ENCODE measurements around the gene FAU. TPM values are rescaled to one million over a fixed set of nuclear protein-coding genes. Genes with fewer than 3 reads are reported as not detected.

Gene FAU
- total and polyA plus RNA-seq, 2 of the 13 experiments (the other 11 are each of a cell fraction or from before 2014, with no cell fraction given), result 374 to 869 TPM

DNA sequence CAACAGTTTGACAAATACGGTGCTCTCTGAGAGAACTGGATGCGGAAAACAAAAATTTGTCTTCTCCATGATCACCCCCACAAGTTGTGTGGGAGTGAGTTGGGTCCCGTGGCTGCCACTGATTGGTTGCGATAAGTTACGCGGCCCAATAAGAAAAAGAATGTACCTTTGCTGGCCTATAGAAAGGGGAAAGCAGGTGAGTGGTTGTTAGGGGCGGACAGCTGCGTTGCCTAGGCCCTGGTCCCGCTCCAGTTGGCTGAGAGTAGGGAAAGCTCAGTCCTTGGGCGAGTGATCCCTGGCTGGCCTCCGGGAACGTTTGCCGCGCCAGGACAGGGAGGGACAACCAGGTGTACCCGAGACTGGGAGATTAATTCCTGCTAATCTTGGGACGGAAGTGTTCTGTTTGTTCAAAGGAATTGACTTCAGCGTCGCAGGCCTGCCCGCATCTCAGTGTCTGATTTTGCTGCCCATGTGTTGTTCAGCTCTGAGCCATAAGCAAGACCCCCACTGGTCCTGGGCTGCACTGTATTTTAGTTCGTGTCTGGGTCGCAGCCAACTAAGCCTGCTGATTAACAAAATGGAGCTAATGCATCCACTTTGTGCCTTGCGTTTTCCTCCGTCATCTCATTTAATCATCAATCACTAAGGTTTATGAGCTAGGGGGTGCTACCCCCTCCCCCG, 13.2 kb upstream of the FAU start (continued):
- TF ChIP-seq, protein P1, sequence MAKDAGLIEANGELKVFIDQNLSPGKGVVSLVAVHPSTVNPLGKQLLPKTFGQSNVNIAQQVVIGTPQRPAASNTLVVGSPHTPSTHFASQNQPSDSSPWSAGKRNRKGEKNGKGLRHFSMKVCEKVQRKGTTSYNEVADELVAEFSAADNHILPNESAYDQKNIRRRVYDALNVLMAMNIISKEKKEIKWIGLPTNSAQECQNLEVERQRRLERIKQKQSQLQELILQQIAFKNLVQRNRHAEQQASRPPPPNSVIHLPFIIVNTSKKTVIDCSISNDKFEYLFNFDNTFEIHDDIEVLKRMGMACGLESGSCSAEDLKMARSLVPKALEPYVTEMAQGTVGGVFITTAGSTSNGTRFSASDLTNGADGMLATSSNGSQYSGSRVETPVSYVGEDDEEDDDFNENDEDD (CRISPR knock-in tag; IDR thresholded peaks at IDR 0.05; ENCODE audit: borderline replicate concordance), result peak; percentile 11; the same call in 1 of the 2 replicates
- TF ChIP-seq, protein P2, sequence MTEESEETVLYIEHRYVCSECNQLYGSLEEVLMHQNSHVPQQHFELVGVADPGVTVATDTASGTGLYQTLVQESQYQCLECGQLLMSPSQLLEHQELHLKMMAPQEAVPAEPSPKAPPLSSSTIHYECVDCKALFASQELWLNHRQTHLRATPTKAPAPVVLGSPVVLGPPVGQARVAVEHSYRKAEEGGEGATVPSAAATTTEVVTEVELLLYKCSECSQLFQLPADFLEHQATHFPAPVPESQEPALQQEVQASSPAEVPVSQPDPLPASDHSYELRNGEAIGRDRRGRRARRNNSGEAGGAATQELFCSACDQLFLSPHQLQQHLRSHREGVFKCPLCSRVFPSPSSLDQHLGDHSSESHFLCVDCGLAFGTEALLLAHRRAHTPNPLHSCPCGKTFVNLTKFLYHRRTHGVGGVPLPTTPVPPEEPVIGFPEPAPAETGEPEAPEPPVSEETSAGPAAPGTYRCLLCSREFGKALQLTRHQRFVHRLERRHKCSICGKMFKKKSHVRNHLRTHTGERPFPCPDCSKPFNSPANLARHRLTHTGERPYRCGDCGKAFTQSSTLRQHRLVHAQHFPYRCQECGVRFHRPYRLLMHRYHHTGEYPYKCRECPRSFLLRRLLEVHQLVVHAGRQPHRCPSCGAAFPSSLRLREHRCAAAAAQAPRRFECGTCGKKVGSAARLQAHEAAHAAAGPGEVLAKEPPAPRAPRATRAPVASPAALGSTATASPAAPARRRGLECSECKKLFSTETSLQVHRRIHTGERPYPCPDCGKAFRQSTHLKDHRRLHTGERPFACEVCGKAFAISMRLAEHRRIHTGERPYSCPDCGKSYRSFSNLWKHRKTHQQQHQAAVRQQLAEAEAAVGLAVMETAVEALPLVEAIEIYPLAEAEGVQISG (CRISPR knock-in tag; IDR thresholded peaks at IDR 0.05), result no peak; the same call in none of the 2 replicates
- TF ChIP-seq SRY (CRISPR knock-in tag; IDR thresholded peaks at IDR 0.05) (0 out of 2 replicates have a peak, but pooled peaks have one; percentile 29), MXI1 (IDR thresholded peaks at IDR 0.05; ENCODE audit: borderline replicate concordance, low read depth, low read length) (peak; percentile 95; the same call in 2 of the 3 replicates), ZNF430 (CRISPR knock-in tag; IDR thresholded peaks at IDR 0.05) (no peak; the same call in 1 of the 2 replicates), MYC (CRISPR knock-in tag; IDR thresholded peaks at IDR 0.05; ENCODE audit: borderline replicate concordance) (0 out of 2 replicates have a peak, but pooled peaks have one; percentile 8), SMAD9 (CRISPR knock-in tag; IDR thresholded peaks at IDR 0.05) (peak; percentile 63; the same call in 1 of the 2 replicates), ZNF207 (IDR thresholded peaks at IDR 0.05; ENCODE audit: borderline replicate concordance) (no peak), FOXA1 (IDR thresholded peaks at IDR 0.05) (no peak), FOXA1 (CRISPR knock-in tag; IDR thresholded peaks at IDR 0.05) (no peak)
- TF ChIP-seq, protein P3, sequence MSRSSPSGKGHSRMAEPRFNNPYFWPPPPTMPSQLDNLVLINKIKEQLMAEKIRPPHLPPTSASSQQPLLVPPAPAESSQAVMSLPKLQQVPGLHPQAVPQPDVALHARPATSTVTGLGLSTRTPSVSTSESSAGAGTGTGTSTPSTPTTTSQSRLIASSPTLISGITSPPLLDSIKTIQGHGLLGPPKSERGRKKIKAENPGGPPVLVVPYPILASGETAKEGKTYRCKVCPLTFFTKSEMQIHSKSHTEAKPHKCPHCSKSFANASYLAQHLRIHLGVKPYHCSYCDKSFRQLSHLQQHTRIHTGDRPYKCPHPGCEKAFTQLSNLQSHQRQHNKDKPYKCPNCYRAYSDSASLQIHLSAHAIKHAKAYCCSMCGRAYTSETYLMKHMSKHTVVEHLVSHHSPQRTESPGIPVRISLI (CRISPR knock-in tag; IDR thresholded peaks at IDR 0.05; ENCODE audit: borderline replicate concordance), result no peak
- TF ChIP-seq, protein P4, sequence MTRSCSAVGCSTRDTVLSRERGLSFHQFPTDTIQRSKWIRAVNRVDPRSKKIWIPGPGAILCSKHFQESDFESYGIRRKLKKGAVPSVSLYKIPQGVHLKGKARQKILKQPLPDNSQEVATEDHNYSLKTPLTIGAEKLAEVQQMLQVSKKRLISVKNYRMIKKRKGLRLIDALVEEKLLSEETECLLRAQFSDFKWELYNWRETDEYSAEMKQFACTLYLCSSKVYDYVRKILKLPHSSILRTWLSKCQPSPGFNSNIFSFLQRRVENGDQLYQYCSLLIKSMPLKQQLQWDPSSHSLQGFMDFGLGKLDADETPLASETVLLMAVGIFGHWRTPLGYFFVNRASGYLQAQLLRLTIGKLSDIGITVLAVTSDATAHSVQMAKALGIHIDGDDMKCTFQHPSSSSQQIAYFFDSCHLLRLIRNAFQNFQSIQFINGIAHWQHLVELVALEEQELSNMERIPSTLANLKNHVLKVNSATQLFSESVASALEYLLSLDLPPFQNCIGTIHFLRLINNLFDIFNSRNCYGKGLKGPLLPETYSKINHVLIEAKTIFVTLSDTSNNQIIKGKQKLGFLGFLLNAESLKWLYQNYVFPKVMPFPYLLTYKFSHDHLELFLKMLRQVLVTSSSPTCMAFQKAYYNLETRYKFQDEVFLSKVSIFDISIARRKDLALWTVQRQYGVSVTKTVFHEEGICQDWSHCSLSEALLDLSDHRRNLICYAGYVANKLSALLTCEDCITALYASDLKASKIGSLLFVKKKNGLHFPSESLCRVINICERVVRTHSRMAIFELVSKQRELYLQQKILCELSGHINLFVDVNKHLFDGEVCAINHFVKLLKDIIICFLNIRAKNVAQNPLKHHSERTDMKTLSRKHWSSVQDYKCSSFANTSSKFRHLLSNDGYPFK (CRISPR knock-in tag; IDR thresholded peaks at IDR 0.05; ENCODE audit: borderline replicate concordance), result no peak; the same call in 1 of the 2 replicates
- TF ChIP-seq, protein P5, sequence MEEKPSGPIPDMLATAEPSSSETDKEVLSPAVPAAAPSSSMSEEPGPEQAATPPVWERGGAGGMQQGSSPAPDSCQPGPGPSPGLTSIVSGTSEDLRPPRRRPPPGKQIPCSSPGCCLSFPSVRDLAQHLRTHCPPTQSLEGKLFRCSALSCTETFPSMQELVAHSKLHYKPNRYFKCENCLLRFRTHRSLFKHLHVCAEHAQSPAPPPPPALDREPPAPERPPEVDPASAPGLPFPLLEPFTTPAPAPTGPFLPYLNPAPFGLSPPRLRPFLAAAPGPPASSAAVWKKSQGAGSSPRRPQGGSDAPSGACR (CRISPR knock-in tag; IDR thresholded peaks at IDR 0.05), result no peak
- TF ChIP-seq, protein P6, sequence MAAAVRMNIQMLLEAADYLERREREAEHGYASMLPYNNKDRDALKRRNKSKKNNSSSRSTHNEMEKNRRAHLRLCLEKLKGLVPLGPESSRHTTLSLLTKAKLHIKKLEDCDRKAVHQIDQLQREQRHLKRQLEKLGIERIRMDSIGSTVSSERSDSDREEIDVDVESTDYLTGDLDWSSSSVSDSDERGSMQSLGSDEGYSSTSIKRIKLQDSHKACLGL (CRISPR knock-in tag; IDR thresholded peaks at IDR 0.05), result no peak
- TF ChIP-seq, protein P7, sequence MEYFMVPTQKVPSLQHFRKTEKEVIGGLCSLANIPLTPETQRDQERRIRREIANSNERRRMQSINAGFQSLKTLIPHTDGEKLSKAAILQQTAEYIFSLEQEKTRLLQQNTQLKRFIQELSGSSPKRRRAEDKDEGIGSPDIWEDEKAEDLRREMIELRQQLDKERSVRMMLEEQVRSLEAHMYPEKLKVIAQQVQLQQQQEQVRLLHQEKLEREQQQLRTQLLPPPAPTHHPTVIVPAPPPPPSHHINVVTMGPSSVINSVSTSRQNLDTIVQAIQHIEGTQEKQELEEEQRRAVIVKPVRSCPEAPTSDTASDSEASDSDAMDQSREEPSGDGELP (IDR thresholded peaks at IDR 0.05; ENCODE audit: borderline replicate concordance, low read depth), result peak; percentile 45; the same call in 1 of the 2 replicates
- TF ChIP-seq, protein P8, sequence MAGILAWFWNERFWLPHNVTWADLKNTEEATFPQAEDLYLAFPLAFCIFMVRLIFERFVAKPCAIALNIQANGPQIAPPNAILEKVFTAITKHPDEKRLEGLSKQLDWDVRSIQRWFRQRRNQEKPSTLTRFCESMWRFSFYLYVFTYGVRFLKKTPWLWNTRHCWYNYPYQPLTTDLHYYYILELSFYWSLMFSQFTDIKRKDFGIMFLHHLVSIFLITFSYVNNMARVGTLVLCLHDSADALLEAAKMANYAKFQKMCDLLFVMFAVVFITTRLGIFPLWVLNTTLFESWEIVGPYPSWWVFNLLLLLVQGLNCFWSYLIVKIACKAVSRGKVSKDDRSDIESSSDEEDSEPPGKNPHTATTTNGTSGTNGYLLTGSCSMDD (CRISPR knock-in tag; IDR thresholded peaks at IDR 0.05), result no peak

Data from HepG2 (cell line).